HG02610 (cell line): Measurements from ENCODE around the gene LCE1B.

Experiments
- ATAC-seq: cut with Tn5 transposase; IDR thresholded peaks from one replicate; pipeline ENCODE4 v1.9.1; 2021; ENCODE audit warnings: mild to moderate bottlenecking, moderate library complexity; ENCODE audit not compliant: unreplicated experiment

LCE1B gene

GRCh38 chr1:152860129-152860528 is 48.4 kb downstream of the LCE1B start:
- ATAC-seq: no peak

- no peak for ATAC-seq
Observed at GRCh38 chr1:152861374-152861773, 49.6 kb downstream of the LCE1B start.
